GM06990 (cell line): ENCODE results near the gene ELOF1.

Source experiments
- DNase-seq: peaks from one replicate; pipeline ENCODE4 v3.0.0-alpha.2; 2011; ENCODE audit not compliant: insufficient read length; ENCODE audit errors: extremely low read depth
- H3K27me3 ChIP-seq: replicated peaks from 2 replicates; pipeline ENCODE4 v1.6.0; 2011; ENCODE audit warnings: low read length; ENCODE audit not compliant: control insufficient read depth, insufficient read depth
- H3K36me3 ChIP-seq: 2 replicates; pipeline ENCODE4 v1.5.1; 2011; ENCODE audit warnings: low read length; ENCODE audit not compliant: control insufficient read depth, insufficient read depth
- H3K4me3 ChIP-seq: replicated peaks from 2 replicates; pipeline ENCODE4 v1.5.1; 2011; ENCODE audit warnings: low read depth, mild to moderate bottlenecking, control low read depth, low read length
- TF ChIP-seq, protein P1 (sequence below): IDR thresholded peaks from 2 replicates; pipeline ENCODE4 v1.5.1; 2011; ENCODE audit warnings: low read length, control low read depth, mild to moderate bottlenecking, inconsistent platforms; ENCODE audit not compliant: insufficient read depth, poor library complexity, severe bottlenecking

Gene ELOF1

DNA sequence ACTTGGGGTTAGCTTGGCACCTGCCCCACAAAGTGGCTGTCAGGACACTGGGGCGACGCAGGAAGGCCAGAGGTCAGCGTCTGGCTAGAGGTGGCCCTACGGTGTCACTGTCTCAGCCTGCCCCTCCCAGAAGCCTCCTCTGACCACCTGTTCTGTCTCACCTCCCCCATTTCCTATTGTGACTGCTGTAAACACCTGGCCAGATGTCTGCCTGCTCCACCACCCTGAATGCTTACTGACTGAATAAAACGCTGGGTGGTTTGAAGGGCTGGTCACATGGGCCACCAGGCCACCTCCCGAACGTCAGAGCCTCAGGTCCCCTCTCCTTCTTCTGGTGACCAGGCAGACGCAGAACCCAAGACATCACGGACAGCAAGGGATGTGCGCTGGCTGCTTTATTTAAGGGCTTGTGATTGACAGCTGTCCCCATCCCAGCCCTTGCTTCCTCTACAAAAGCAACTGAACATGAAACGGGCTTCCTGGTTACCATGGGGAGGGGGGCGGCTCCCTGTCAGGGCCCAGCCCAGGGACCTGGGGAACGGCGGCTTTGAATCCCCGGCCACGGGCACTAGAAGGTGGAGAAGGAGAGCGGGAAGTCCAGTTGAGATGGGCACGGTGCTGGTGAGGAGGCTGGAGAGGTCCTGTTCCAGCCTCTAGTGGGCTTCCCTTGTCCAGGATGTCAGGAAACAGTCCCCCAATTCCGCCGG, 6.2 kb downstream of the ELOF1 start:
- peaks cover 16% of the 10 kb centered on the region for H3K36me3 ChIP-seq
- TF ChIP-seq, protein P1, sequence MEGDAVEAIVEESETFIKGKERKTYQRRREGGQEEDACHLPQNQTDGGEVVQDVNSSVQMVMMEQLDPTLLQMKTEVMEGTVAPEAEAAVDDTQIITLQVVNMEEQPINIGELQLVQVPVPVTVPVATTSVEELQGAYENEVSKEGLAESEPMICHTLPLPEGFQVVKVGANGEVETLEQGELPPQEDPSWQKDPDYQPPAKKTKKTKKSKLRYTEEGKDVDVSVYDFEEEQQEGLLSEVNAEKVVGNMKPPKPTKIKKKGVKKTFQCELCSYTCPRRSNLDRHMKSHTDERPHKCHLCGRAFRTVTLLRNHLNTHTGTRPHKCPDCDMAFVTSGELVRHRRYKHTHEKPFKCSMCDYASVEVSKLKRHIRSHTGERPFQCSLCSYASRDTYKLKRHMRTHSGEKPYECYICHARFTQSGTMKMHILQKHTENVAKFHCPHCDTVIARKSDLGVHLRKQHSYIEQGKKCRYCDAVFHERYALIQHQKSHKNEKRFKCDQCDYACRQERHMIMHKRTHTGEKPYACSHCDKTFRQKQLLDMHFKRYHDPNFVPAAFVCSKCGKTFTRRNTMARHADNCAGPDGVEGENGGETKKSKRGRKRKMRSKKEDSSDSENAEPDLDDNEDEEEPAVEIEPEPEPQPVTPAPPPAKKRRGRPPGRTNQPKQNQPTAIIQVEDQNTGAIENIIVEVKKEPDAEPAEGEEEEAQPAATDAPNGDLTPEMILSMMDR: no peak

GRCh38 chr19:11551603-11552235, 7.3 kb downstream of the ELOF1 start:
- no peaks in the 10 kb centered on the region for H3K27me3 ChIP-seq
- DNase-seq: no peak
- TF ChIP-seq, protein P1: peak; percentile 53
- no peak overlapping the region for H3K4me3 ChIP-seq
- peaks cover 16% of the 10 kb centered on the region for H3K36me3 ChIP-seq

More for the DNA sequence above, 6.2 kb downstream of the ELOF1 start:
- no peaks in the 10 kb centered on the region for H3K27me3 ChIP-seq
- no peak for DNase-seq
- H3K4me3 ChIP-seq: no peak overlapping the region

DNA sequence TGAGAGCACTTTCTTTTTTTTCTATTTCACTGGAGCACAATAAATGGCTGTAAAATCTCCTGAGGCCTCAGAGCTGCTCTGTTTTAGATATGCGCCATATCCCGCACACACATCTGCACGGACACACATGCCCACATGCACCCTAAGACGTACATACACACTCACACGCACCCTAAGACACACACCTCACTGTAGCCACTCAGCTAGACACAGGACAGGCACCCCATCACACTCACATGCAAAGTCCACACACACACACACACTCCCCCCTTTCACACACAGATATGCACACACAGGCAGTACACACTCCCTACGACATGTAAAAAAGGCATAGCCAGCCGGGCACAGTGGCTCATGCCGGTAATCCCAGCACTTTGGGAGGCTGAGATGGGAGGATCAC, 8.8 kb downstream of the ELOF1 start:
- TF ChIP-seq, protein P1: no peak
- Histone ChIP-seq H3K27me3 (no peaks in the 10 kb centered on the region), H3K36me3 (peaks cover 13% of the 10 kb centered on the region), H3K4me3 (no peak overlapping the region)
- no peak for DNase-seq

GRCh38 chr19:11549386-11549953, 9.6 kb downstream of the ELOF1 start:
- peaks cover 13% of the 10 kb centered on the region for H3K36me3 ChIP-seq
- no peak overlapping the region for H3K4me3 ChIP-seq
- H3K27me3 ChIP-seq: no peaks in the 10 kb centered on the region
- TF ChIP-seq, protein P1: no peak
- DNase-seq: no peak

- TF ChIP-seq, protein P1: no peak
- DNase-seq: no peak
- H3K36me3 ChIP-seq: peaks cover 8% of the 10 kb centered on the region
- no peak overlapping the region for H3K4me3 ChIP-seq
- H3K27me3 ChIP-seq: no peaks in the 10 kb centered on the region
These were observed 10.9 kb downstream of the ELOF1 start for GRCh38 chr19:11547929-11548700.
